A673 (cell line): ENCODE results near the gene TBRG1. TPM values are rescaled to one million over a fixed set of nuclear protein-coding genes. Genes with fewer than 3 reads are reported as not detected.

Source experiments
- BruUV-seq: library from RNA; stranded (reverse); fragments of 400-500 nt; replicated peaks from 2 replicates; lab custom pipeline; 2021; lab: Mats Ljungman, UMichigan
- CTCF ChIA-PET: fragments of 300-600 bp; sonication (Branson Sonifier 250); formaldehyde crosslinking; loops from one replicate; lab custom pipeline; 2022; ENCODE audit warnings: antibody characterized with exemption; lab: Charles Lee
- POLR2A ChIA-PET: fragments of 300-600 bp; sonication (Branson Sonifier 250); formaldehyde crosslinking; loops from one replicate; lab custom pipeline; 2022; ENCODE audit warnings: antibody characterized with exemption; ENCODE audit not compliant: low non-redundant PET; lab: Charles Lee
- DNase-seq: peaks from one replicate; pipeline ENCODE4 v3.0.0-alpha.2; 2015; ENCODE audit warnings: low spot score
- H3K27ac ChIP-seq: fragments of 200-600 bp; sonication (generic); 2 replicates; pipeline ENCODE4 v1.5.1; 2016; ENCODE audit warnings: mixed run types, low read depth, mild to moderate bottlenecking, mixed read lengths, antibody characterized with exemption, low read length; ENCODE audit not compliant: poor library complexity, severe bottlenecking
- H3K27me3 ChIP-seq: fragments of 200-600 bp; sonication (generic); replicated peaks from 2 replicates; pipeline ENCODE4 v1.6.1; 2017; ENCODE audit warnings: mixed run types, low read depth, mild to moderate bottlenecking, mixed read lengths, antibody characterized with exemption, low read length; ENCODE audit not compliant: insufficient read depth, poor library complexity
- H3K36me3 ChIP-seq: fragments of 200-600 bp; sonication (generic); 2 replicates; pipeline ENCODE4 v1.6.1; 2016; ENCODE audit warnings: mixed run types, mild to moderate bottlenecking, mixed read lengths, antibody characterized with exemption, low read length; ENCODE audit not compliant: insufficient read depth, poor library complexity, severe bottlenecking
- H3K4me1 ChIP-seq: fragments of 200-600 bp; sonication (generic); 2 replicates; pipeline ENCODE4 v1.6.1; 2017; ENCODE audit warnings: mixed run types, mild to moderate bottlenecking, mixed read lengths, antibody characterized with exemption, low read length; ENCODE audit not compliant: insufficient read depth, poor library complexity, severe bottlenecking
- H3K4me3 ChIP-seq: fragments of 200-600 bp; sonication (generic); 2 replicates; pipeline ENCODE4 v1.5.1; 2016; ENCODE audit warnings: low read depth, mixed run types, mild to moderate bottlenecking, mixed read lengths, low read length; ENCODE audit not compliant: poor library complexity, severe bottlenecking
- H3K9me3 ChIP-seq: fragments of 200-600 bp; sonication (generic); 2 replicates; pipeline ENCODE4 v1.6.1; 2016; ENCODE audit warnings: mixed run types, low read depth, mild to moderate bottlenecking, mixed read lengths, antibody characterized with exemption, low read length; ENCODE audit not compliant: poor library complexity, severe bottlenecking
- CTCF ChIP-seq: fragments of 300-800, 200-600 bp; sonication (generic); conservative IDR thresholded peaks from 2 replicates; pipeline ENCODE4 v1.5.1; 2017; ENCODE audit warnings: low read depth, mild to moderate bottlenecking, antibody characterized with exemption, low read length, moderate library complexity, mixed read lengths
- EZH2 ChIP-seq: fragments of 200-600 bp; sonication (generic); IDR thresholded peaks from 2 replicates; pipeline ENCODE4 v1.6.1; 2017; ENCODE audit warnings: borderline replicate concordance, low read depth, mild to moderate bottlenecking, mixed read lengths, antibody characterized with exemption, low read length; ENCODE audit not compliant: poor library complexity, severe bottlenecking
- intact Hi-C: fragments of 100-400 bp; cut with micrococcal nuclease; formaldehyde crosslinking; loops from one replicate; pipeline ENCODE4 v1.10.0; 2022; ENCODE audit not compliant: unreplicated experiment
- total RNA-seq: library from RNA; stranded (reverse); gene quantifications from 2 replicates; pipeline ENCODE4 v1.2.3, GENCODE V29; 2021

Gene TBRG1
- total RNA-seq, 1 experiment from 2014 or later: 44.4 TPM

- Histone ChIP-seq H3K27ac (no peak overlapping the region), H3K4me1 (peaks cover 6% of the 10 kb centered on the region), H3K9me3 (no peaks in the 10 kb centered on the region), H3K27me3 (no peaks in the 10 kb centered on the region), H3K36me3 (peaks cover 8% of the 10 kb centered on the region), H3K4me3 (no peak overlapping the region)
- BruUV-seq: no TSS peak
- TF ChIP-seq CTCF: no peak
- ChIA-PET CTCF (interaction anchor here (1.6 kb wide), 1 partner anchor 194 kb away, joined by 5 read pairs; no protein-coding TSS in a partner anchor), POLR2A (no interaction called here)
- intact Hi-C loops: no loop called here
- DNase-seq: no peak
Observed at GRCh38 chr11:124643042-124643604, 20.5 kb downstream of the TBRG1 start.

GRCh38 chr11:124643605-124644425 lies 21.2 kb downstream of the TBRG1 start:
- no TSS peak for BruUV-seq
- Histone ChIP-seq H3K4me3 (no peak overlapping the region), H3K27ac (no peak overlapping the region), H3K36me3 (peaks cover 3% of the 10 kb centered on the region), H3K27me3 (no peaks in the 10 kb centered on the region), H3K4me1 (peaks cover 6% of the 10 kb centered on the region), H3K9me3 (no peaks in the 10 kb centered on the region)
- POLR2A ChIA-PET: no interaction called here
- intact Hi-C loops: loop anchor here (1.0 kb wide), 2 partner anchors 193 to 223 kb away; no protein-coding TSS in a partner anchor
- TF ChIP-seq EZH2: no peak
- TF ChIP-seq CTCF: no peak
- DNase-seq: no peak
- CTCF ChIA-PET: interaction anchor here (0.6 to 1.6 kb wide), 4 partner anchors 114 to 232 kb away, joined by 3 to 5 read pairs (median 4); no protein-coding TSS in a partner anchor

- Histone ChIP-seq H3K36me3 (peaks cover 3% of the 10 kb centered on the region), H3K27ac (no peak overlapping the region), H3K9me3 (no peaks in the 10 kb centered on the region), H3K4me3 (no peak overlapping the region), H3K4me1 (peaks cover 6% of the 10 kb centered on the region), H3K27me3 (no peaks in the 10 kb centered on the region)
- DNase-seq: peak; percentile 88
- ChIA-PET CTCF (interaction anchor here (0.6 to 1.3 kb wide), 4 partner anchors 113 to 232 kb away, joined by 3 to 4 read pairs (median 4); no protein-coding TSS in a partner anchor), POLR2A (no interaction called here)
- TF ChIP-seq CTCF: peak; percentile 98
- TF ChIP-seq EZH2: no peak
- intact Hi-C loops: loop anchor here (1.0 kb wide), 2 partner anchors 193 to 223 kb away; no protein-coding TSS in a partner anchor
- no TSS peak for BruUV-seq
Observed at GRCh38 chr11:124644426-124645280, 22.0 kb downstream of the TBRG1 start.
